ENCODE measurements around the gene INCENP.

The INCENP gene

DNA sequence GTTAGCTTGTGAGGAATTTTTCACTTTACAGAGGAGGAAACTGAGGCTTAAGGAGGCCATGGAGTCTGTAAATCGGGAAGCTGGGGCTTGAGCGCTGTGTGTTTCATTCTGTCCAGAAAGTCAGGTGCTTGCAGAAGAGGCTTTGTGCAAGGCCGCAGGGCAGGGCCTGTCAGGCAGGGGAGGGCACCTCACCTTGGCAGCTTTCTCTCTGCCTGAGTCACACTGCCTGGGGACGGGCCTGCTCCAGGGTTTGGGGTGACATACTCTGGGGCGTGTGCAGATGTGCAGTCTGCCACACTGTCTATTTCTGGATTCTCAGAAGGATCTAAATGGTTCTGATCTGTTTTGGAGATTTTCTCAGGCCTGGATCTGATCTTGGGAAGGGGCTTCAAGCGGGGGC is 8.4 kb downstream of the INCENP start:
- no peak for TF ChIP-seq SIN3A (IDR thresholded peaks at IDR 0.05; ENCODE audit: borderline replicate concordance, insufficient read depth, low read length)
- TF ChIP-seq FOXP2 (optimal IDR thresholded peaks at IDR 0.05; ENCODE audit: borderline replicate concordance, extremely low read depth, extremely low read length, insufficient read depth), result no peak
- TF ChIP-seq, protein P1, sequence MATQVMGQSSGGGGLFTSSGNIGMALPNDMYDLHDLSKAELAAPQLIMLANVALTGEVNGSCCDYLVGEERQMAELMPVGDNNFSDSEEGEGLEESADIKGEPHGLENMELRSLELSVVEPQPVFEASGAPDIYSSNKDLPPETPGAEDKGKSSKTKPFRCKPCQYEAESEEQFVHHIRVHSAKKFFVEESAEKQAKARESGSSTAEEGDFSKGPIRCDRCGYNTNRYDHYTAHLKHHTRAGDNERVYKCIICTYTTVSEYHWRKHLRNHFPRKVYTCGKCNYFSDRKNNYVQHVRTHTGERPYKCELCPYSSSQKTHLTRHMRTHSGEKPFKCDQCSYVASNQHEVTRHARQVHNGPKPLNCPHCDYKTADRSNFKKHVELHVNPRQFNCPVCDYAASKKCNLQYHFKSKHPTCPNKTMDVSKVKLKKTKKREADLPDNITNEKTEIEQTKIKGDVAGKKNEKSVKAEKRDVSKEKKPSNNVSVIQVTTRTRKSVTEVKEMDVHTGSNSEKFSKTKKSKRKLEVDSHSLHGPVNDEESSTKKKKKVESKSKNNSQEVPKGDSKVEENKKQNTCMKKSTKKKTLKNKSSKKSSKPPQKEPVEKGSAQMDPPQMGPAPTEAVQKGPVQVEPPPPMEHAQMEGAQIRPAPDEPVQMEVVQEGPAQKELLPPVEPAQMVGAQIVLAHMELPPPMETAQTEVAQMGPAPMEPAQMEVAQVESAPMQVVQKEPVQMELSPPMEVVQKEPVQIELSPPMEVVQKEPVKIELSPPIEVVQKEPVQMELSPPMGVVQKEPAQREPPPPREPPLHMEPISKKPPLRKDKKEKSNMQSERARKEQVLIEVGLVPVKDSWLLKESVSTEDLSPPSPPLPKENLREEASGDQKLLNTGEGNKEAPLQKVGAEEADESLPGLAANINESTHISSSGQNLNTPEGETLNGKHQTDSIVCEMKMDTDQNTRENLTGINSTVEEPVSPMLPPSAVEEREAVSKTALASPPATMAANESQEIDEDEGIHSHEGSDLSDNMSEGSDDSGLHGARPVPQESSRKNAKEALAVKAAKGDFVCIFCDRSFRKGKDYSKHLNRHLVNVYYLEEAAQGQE (IDR thresholded peaks at IDR 0.05; ENCODE audit: insufficient read depth in 1 of 2, low read depth in 2 of 2, low read length in 2 of 2), result no peak
- TF ChIP-seq POLR2AphosphoS5 (IDR thresholded peaks at IDR 0.05; ENCODE audit: low read depth, low read length), result no peak
- no peak for TF ChIP-seq TAF1 (IDR thresholded peaks at IDR 0.05; ENCODE audit: borderline replicate concordance, insufficient read depth, low read length)

DNA sequence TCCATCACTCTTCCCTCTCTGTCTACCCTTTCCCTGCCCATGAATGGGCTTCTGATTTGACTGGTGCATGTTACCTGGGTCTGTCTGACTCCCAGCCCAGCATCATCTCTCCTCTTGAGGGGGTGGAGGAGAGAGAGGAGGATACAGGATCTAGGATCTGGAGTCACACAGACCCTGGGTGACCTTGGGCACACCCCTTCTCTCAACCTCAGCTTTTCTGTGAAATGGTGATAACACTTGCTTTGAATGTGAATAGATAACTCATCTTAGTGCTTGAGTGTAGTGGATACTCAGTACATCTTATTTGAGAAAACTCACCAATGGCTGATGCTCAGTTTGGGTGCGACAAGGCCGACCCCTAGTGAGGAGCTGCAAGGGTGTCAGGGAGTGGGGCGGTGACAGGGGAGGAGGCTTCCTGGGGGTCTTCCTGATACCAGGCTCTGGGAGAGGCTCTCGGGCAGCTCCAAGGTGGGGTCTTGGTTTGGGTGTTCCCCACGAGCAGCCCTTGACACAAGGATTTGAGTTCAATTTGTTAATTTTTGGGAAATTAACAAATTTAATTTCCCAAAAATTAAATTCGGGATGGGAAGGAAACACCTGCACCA is 9.0 kb downstream of the INCENP start:
- no peak for TF ChIP-seq TAF1 (IDR thresholded peaks at IDR 0.05; ENCODE audit: borderline replicate concordance, insufficient read depth, low read length)
- no peak for TF ChIP-seq FOXP2 (optimal IDR thresholded peaks at IDR 0.05; ENCODE audit: borderline replicate concordance, extremely low read depth, extremely low read length, insufficient read depth)
- no peak for TF ChIP-seq POLR2AphosphoS5 (IDR thresholded peaks at IDR 0.05; ENCODE audit: low read depth, low read length)
- no peak for TF ChIP-seq SIN3A (IDR thresholded peaks at IDR 0.05; ENCODE audit: borderline replicate concordance, insufficient read depth, low read length)
- TF ChIP-seq, protein P1 (IDR thresholded peaks at IDR 0.05; ENCODE audit: insufficient read depth in 1 of 2, low read depth in 2 of 2, low read length in 2 of 2), result no peak

DNA sequence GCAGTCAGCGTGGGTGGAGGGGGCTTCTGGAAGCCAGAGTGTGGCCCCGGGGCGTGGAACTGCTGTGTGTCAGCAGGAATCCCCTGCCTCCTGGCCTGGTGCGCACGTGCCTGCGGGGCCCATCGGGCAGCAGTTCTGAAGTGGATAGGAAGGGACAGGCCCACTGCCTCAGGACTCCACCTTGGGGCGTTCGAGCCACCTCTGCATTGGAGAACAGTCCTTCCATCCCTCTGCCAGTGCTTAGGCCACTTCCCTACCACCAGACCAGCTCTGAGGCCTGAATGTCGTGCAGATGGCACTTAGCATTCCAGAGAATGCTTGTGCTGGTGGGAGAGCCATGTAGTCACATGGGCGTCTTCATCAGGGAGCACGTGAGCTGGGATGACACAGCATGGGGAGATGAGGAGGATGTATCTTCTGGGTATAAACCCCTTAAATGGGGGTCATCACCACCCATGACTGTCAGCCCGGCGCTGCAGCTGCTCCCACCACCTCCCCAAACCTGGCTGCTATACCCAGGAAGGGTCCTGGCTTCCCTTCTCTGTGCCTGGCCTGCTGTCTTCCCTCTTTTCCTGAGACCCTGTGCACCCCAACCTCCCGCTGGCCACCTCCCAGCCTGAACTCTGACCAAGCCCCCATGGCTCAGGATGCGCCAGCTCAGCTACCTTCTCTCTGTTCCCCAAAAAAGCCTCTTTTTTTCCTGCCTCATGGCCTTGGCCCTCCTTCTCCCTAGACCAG is 9.7 kb downstream of the INCENP start:
- TF ChIP-seq FOXP2 (optimal IDR thresholded peaks at IDR 0.05; ENCODE audit: borderline replicate concordance, extremely low read depth, extremely low read length, insufficient read depth) (no peak), SIN3A (IDR thresholded peaks at IDR 0.05; ENCODE audit: borderline replicate concordance, insufficient read depth, low read length) (no peak), TAF1 (IDR thresholded peaks at IDR 0.05; ENCODE audit: borderline replicate concordance, insufficient read depth, low read length) (no peak), POLR2AphosphoS5 (IDR thresholded peaks at IDR 0.05; ENCODE audit: low read depth, low read length) (no peak)
- TF ChIP-seq, protein P1 (IDR thresholded peaks at IDR 0.05; ENCODE audit: insufficient read depth in 1 of 2, low read depth in 2 of 2, low read length in 2 of 2), result no peak

DNA sequence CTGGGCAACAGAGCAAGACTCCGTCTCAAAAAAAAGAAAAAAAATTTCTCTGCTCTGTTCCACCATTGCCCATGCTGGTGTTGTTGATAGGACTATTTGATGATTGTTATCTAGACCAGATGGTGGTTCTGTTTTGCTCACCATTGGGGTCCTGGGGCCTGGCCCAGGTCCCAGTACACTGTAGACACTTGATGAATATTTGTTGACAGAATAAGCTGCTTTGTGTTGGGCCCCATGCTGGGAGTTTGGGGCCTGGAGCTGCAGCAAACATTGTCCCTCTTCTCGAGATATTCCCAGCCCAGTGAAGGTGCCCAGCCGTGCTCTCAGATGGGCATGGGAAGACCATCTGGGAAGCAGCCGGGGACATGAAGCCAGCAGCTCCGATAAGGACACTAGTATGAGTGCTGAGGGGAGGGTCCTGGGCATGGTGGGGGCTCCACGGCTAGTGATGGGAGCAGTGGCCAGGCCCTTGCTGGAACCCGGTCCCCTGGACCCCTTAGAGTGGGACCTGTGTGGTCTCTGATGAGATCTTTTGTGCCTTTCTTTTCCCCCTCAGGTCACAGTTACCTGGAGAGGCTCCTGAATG is 13.6 kb downstream of the INCENP start:
- TF ChIP-seq TAF1 (IDR thresholded peaks at IDR 0.05; ENCODE audit: borderline replicate concordance, insufficient read depth, low read length), result no peak
- TF ChIP-seq, protein P1 (IDR thresholded peaks at IDR 0.05; ENCODE audit: insufficient read depth in 1 of 2, low read depth in 2 of 2, low read length in 2 of 2), result no peak
- no peak for TF ChIP-seq POLR2AphosphoS5 (IDR thresholded peaks at IDR 0.05; ENCODE audit: low read depth, low read length)
- no peak for TF ChIP-seq SIN3A (IDR thresholded peaks at IDR 0.05; ENCODE audit: borderline replicate concordance, insufficient read depth, low read length)
- TF ChIP-seq FOXP2 (optimal IDR thresholded peaks at IDR 0.05; ENCODE audit: borderline replicate concordance, extremely low read depth, extremely low read length, insufficient read depth), result no peak

Measured in PFSK-1 (cell line).